Fibroblast of lung (primary cell): ENCODE measurements around the gene DNMT3A.

ENCODE experiments used
- CTCF ChIP-seq, 2 donors: IDR thresholded peaks in 1 of 2; conservative IDR thresholded peaks in 1 of 2; 1 replicate in 1 of 2; 2 replicates in 1 of 2; pipeline ENCODE4 v1.5.1; 2011 to 2012; ENCODE audit warnings: low read length in 2 of 2, control low read depth in 1 of 2, inconsistent platforms in 1 of 2, low read depth in 1 of 2, mild to moderate bottlenecking in 1 of 2
- EZH2 ChIP-seq: IDR thresholded peaks from 2 replicates; pipeline ENCODE4 v1.5.1; 2012; ENCODE audit warnings: low read length, control low read depth, mild to moderate bottlenecking; ENCODE audit errors: missing control alignments

GRCh38 chr2:25228848-25229278, 112.9 kb downstream of the DNMT3A start:
- TF ChIP-seq CTCF (conservative IDR thresholded peaks at IDR 0.05 in 1 of 2, IDR thresholded peaks at IDR 0.05 in 1 of 2; ENCODE audit: low read depth in 1 of 2, low read length in 2 of 2) (peak; percentile 67 to 83), EZH2 (no peak)
